ENCODE measurements around the gene SLC35A3.
A peak's percentile ranks its signal among the peaks of the same experiment; 100 is the strongest.
"Not testable (repeated sequence)": the region's sequence is repeated elsewhere in the genome, so short reads cannot be mapped to it uniquely, and the experiment has no call there.

SLC35A3 gene

GRCh38 chr1:99969729-99970621 lies at the start of gene SLC35A3:
Gene SLC35A3, plus strand, starts transcription at chr1:99969996. Its CDS starts 23,559 bp downstream, at chr1:99993555.
- peak; percentile 73 for DNase-seq

GRCh38 chr1:99934801-99935200 lies 35.0 kb upstream of the SLC35A3 start:
- no peak for DNase-seq

DNA sequence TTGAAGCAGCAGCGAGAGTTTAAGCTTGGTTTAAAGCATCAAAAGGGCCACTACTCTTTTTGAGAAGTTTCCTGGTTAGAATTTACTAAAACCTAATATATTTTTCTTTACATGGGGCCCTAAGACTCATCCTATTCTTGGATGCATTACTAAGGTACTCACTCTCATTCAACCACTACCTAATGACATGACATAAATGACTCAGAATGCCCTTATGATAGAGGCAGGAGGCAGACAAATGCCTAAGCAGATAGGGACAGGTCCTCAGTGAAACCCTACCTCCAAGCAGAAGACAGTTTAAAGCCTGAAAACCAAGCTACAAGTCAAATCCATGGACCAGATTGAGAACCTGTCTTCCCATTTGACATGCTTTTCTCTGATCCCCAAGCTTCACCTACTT lies 34.3 kb upstream of the SLC35A3 start:
- DNase-seq: no peak

- no peak for DNase-seq
These were observed 33.7 kb upstream of the SLC35A3 start for GRCh38 chr1:99936071-99936470.

GRCh38 chr1:99942723-99943122 lies 27.1 kb upstream of the SLC35A3 start:
- no peak for DNase-seq

GRCh38 chr1:99943223-99943794 lies 26.5 kb upstream of the SLC35A3 start:
- peak; percentile 40 for DNase-seq

- DNase-seq: no peak
These were observed 25.6 kb upstream of the SLC35A3 start for GRCh38 chr1:99944192-99944591.

GRCh38 chr1:99945174-99945573 lies 24.6 kb upstream of the SLC35A3 start:
- DNase-seq: no peak

DNA sequence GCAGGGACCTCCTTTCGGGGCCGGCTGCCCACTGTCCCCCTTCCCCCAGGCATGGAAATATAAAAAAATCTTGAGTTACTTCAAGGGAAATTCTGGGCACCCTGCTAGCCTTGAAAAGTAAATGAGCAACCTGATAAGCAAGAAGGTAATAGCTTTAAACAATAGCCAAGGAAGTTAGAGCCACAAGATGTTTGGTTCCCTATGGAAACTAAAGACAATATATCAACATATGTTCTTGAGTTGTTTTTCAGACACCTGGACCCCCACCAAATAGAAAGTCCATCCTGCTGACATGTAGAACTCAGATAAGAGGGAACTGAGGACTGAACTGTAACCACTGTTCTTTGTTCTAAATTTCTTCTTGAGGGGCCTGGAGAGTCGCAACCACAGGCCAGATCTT lies 19.3 kb upstream of the SLC35A3 start:
- DNase-seq: no peak

DNA sequence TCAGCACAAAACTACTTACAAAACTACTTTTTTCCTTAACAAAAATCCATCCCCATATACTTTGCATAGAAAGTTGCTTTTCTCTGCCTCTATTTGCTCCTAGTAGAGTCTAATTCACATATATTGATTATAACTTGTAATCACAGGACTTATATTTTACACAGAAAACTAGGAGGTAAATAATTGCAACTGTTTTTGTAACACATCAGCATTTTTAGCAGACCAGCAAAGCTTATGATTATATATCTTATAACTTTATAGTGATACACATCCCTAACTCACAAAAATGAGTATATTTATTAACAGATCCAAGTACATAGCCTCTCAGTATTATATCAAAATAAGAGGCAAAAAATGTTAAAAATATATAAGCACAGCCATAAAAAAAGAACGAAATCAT lies 17.3 kb upstream of the SLC35A3 start:
- DNase-seq: no peak

- no peak for DNase-seq
These were observed 14.4 kb upstream of the SLC35A3 start for GRCh38 chr1:99955375-99955774.

- DNase-seq: peak; percentile 9
These were observed 13.0 kb upstream of the SLC35A3 start for GRCh38 chr1:99956755-99957154.

DNA sequence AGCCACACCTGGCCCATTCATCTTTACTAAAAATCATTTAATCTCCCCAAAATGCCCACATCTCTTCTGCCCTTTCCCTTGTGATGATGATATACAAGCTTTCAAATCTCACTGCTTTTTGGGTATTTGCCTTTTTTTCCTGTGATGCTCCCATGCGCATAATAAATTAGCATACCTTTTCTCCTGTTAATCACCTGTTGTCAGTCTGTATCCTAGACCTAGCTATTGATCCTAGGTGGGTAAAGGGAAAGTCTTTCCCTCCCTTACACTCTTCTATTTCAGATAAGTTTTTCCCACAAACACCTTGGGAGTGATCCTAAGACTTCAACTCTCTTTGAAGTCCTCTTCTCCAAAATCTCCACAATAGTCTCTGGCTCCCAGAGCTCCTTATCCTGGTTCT lies 12.0 kb upstream of the SLC35A3 start:
- DNase-seq: no peak

- not testable (repeated sequence) for DNase-seq
These were observed 10.5 kb upstream of the SLC35A3 start for GRCh38 chr1:99959189-99959705.

DNA sequence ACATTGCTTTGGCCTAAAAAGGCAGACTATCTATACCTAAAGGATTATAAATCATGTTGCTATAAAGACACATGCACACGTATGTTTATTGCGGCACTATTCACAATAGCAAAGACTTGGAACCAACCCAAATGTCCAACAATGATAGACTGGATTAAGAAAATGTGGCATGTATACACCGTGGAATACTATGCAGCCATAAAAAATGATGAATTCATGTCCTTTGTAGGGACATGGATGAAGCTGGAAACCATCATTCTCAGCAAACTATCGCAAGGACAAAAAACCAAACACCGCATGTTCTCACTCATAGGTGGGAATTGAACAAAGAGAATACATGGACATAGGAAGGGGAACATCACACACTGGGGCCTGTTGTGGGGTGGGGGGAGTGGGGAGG lies 9.5 kb upstream of the SLC35A3 start:
- not testable (repeated sequence) for DNase-seq

DNA sequence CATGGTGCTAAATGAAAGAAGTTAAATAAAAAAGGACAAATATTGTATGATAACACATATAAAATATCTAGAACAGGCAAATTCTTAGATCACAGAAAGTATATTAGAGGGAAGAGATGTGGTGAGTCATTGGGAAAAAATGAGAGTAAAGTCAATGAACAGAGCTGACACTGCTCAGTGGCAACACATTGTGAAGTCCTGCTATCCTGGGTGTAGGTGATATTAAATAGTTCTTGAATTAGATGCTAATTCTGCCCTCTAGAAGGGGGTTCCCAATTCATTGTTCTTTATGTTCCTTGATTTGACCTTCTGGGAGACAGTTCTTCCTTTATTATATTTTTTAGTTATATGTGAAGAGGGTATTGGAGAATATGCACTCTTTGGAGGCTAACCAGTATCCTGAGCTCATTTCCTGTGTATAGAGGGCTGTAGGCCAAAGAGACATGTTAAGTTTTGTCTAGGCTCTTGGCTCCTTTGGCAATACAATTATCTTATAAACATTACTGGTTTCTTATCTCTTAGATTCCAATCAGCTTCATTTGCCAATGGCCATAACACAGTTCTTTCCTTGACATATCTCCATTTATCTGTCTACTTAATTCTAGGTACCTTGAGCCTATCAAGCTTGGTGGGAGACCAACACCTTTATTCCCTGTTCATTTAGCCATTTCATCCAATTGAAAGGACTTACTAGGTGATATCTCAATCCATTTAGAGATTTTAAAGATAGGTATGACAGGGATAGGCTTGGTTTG lies 6.6 kb upstream of the SLC35A3 start:
- peak; percentile 66 for DNase-seq

- no peak for DNase-seq
These were observed 5.0 kb upstream of the SLC35A3 start for GRCh38 chr1:99964806-99965205.

DNA sequence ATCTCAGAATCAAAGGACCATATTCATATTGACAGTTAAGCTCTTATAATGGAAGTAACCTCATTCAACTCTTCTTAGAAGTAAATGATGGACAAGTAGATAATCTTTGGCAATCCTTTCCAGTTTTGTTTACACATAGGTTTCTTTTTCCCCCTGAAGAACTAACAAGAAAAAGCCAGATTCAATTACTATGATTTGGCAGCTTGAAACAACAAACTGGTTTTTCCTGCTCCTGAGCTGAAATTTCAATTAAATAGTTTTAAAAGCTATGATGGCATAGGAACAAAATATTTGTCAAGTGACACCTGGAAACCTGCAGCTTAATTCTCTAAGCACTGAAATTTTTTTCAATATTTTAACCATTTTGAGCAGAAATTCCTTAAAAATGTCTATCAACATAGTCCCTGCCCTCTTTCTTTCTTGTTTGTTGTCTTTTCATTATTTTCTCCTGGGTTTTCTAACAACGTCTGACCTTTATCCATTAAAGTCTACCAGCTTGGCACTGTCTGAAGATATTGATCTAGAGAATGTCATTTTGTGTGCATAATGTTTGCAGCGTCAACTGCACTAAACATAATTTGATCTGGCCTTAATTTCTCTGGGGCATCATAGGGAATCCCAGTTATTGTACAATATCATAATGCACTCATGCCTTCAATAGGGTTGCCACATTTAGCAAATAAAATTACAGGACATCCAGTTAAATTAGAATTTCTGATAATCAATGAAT lies 4.0 kb upstream of the SLC35A3 start:
- DNase-seq: no peak

DNA sequence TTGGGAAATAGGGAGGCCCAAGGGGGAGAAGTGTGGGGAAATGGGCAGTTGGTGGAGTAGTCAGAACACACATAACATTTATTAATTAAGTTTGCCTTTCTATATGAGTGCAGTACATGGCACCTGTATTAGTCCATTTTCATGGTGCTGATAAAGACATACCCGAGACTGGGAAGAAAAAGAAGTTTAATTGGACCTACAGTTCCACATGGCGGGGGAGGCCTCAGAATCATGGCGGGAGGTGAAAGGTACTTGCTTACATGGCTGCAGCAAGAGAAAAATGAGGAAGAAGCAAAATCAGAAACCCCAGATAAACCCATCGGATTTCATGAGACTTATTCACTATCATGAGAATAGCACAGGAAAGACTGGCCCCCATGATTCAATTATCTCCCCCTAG lies 1.6 kb upstream of the SLC35A3 start:
- no peak for DNase-seq

- no peak for DNase-seq
These were observed 502 bp upstream of the SLC35A3 start for GRCh38 chr1:99969260-99969728.

DNA sequence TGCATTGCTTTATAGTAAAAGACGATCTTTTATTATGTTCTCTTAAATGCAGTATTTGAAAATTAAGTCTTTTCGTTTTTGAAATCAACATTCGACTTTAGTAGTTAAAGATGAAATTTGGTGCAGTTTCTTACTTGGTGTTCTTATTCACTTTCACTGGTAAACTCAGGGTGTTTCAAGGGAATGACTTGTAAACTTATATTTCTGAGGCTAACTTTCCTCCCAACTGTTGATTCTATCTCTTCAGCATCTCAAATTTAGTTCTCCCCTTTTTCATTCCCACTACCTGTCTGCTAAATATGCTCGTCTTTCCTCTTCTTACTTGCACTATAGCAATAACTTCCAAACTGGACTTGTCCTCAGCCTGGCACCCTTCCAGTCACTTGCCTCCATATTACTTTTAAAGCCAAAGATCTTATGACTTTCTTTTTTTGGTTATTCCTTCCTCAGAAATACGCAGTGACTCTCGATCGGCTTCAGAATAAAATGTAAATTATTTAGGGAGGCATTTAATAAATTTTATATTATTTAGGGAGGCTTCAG lies 988 bp downstream of the SLC35A3 start:
- DNase-seq: peak; percentile 17

DNA sequence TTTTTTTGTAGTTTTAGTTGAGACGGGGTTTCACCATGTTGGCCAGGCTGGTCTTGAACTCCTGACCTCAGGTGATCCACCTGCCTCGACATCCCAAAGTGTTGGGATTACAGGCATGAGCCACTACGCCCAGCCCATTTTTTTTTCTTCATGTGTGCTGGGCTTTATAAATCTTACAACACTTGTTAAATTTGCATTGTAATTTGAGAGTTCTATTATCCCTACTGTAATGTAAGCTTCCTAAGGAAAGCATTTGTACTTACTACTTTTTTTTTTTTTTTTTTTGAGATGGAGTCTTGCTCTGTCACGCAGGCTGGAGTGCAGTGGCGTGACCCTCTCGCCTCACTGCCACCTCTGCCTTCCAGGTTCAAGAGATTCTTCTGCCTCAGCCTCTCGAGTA lies 2.3 kb downstream of the SLC35A3 start:
- DNase-seq: not testable (repeated sequence)
